HepG2 (cell line): ENCODE data around the gene FANCE. TPM values are rescaled to one million over a fixed set of nuclear protein-coding genes. Genes with fewer than 3 reads are reported as not detected.
A peak's percentile ranks its signal among the peaks of the same experiment; 100 is the strongest.

Experiments used
- ARNT ChIP-seq: fragments of 450-650 bp; IDR thresholded peaks from 2 replicates; pipeline ENCODE4 v1.6.1; 2017
- BRCA1 ChIP-seq: sonication (generic); formaldehyde crosslinking; IDR thresholded peaks from 2 replicates; pipeline ENCODE4 v1.4.0; 2020; ENCODE audit warnings: missing genetic modification reagents
- CREB1 ChIP-seq, 2 experiments: fragments of 450-650 bp in 1 of 2; IDR thresholded peaks; 2 replicates each; pipeline ENCODE4 v1.6.1; 2016 to 2017; ENCODE audit warnings: control low read depth in 1 of 2, mild to moderate bottlenecking in 1 of 2, missing compliant biosample characterization in 1 of 2, missing genetic modification characterization in 1 of 2
- EEA1 ChIP-seq: sonication (generic); formaldehyde crosslinking; IDR thresholded peaks from 2 replicates; pipeline ENCODE4 v1.5.1; 2020; ENCODE audit warnings: mild to moderate bottlenecking, missing genetic modification reagents, borderline replicate concordance
- ETV5 ChIP-seq: IDR thresholded peaks from 2 replicates; pipeline ENCODE4 v1.6.1; 2018; ENCODE audit warnings: missing biosample characterization, missing genetic modification reagents, inconsistent platforms, borderline replicate concordance
- FOXC1 ChIP-seq: sonication (generic); formaldehyde crosslinking; IDR thresholded peaks from 2 replicates; pipeline ENCODE4 v1.8.0; 2022; ENCODE audit warnings: mild to moderate bottlenecking, missing genetic modification reagents, borderline replicate concordance
- HHEX ChIP-seq: IDR thresholded peaks from 2 replicates; pipeline ENCODE4 v1.6.1; 2016; ENCODE audit warnings: control low read depth
- KDM4B ChIP-seq: sonication (generic); formaldehyde crosslinking; IDR thresholded peaks from 2 replicates; pipeline ENCODE4 v1.4.0; 2020; ENCODE audit warnings: missing genetic modification reagents
- KLF9 ChIP-seq: IDR thresholded peaks from 2 replicates; pipeline ENCODE4 v1.6.1; 2016; ENCODE audit warnings: low read depth
- MTA3 ChIP-seq: sonication (generic); formaldehyde crosslinking; IDR thresholded peaks from 2 replicates; pipeline ENCODE4 v1.4.0; 2020; ENCODE audit warnings: missing genetic modification reagents
- NKX3-1 ChIP-seq: sonication (generic); formaldehyde crosslinking; IDR thresholded peaks from 2 replicates; pipeline ENCODE4 v1.5.0; 2020; ENCODE audit warnings: missing genetic modification reagents
- PTBP1 ChIP-seq: fragments of 200-400 bp; formaldehyde crosslinking; IDR thresholded peaks from 2 replicates; pipeline ENCODE4 v1.6.1; 2018; ENCODE audit warnings: low read length, low read depth; ENCODE audit not compliant: poor library complexity, severe bottlenecking
- RBAK ChIP-seq: sonication (generic); formaldehyde crosslinking; IDR thresholded peaks from 2 replicates; pipeline ENCODE4 v1.5.1; 2020; ENCODE audit warnings: mild to moderate bottlenecking, missing genetic modification reagents
- RCOR2 ChIP-seq: IDR thresholded peaks from 2 replicates; pipeline ENCODE4 v1.6.1; 2016; ENCODE audit warnings: missing biosample characterization, missing genetic modification reagents
- SIX4 ChIP-seq: sonication (generic); formaldehyde crosslinking; IDR thresholded peaks from 2 replicates; pipeline ENCODE4 v1.4.0; 2020; ENCODE audit warnings: missing genetic modification reagents
- SOX5 ChIP-seq: IDR thresholded peaks from 2 replicates; pipeline ENCODE4 v1.6.1; 2016; ENCODE audit warnings: borderline replicate concordance
- TBX2 ChIP-seq: sonication (generic); formaldehyde crosslinking; IDR thresholded peaks from 2 replicates; pipeline ENCODE4 v1.5.0; 2020; ENCODE audit warnings: missing genetic modification reagents, mild to moderate bottlenecking, borderline replicate concordance
- ZFP1 ChIP-seq: IDR thresholded peaks from 2 replicates; pipeline ENCODE4 v1.6.1; 2016
- ZNF335 ChIP-seq: sonication (generic); formaldehyde crosslinking; IDR thresholded peaks from 2 replicates; pipeline ENCODE4 v1.4.0; 2020; ENCODE audit warnings: missing genetic modification reagents
- ZNF337 ChIP-seq: sonication (generic); formaldehyde crosslinking; IDR thresholded peaks from 2 replicates; pipeline ENCODE4 v1.5.1; 2020; ENCODE audit warnings: missing genetic modification reagents, low read depth, mild to moderate bottlenecking, borderline replicate concordance
- ZNF879 ChIP-seq: sonication (generic); formaldehyde crosslinking; IDR thresholded peaks from 2 replicates; pipeline ENCODE4 v1.8.1; 2023; ENCODE audit warnings: missing genetic modification reagents
- polyA plus RNA-seq, 8 experiments: library from polyadenylated mRNA; depleted of rRNA in 3 of 8; stranded (reverse) in 7 of 8; unstranded in 1 of 8; fragments of >200 nt; fragmentation: Illumina TruSeq in 4 of 8; extraction: Trizol in 4 of 8; gene quantifications; 2 replicates each; pipeline versions ENCODE4 v1.2.1 to v1.2.3, GENCODE V29; 2011 to 2016; ENCODE audit warnings: low read depth in 4 of 8, missing spikeins in 1 of 8, mixed read lengths in 1 of 8; ENCODE audit not compliant: insufficient read depth in 1 of 8
- total RNA-seq, 5 experiments: library from RNA; depleted of rRNA; stranded (reverse); fragments of >200 nt; fragmentation: Illumina TruSeq; extraction: Trizol; gene quantifications; 2 replicates each; pipeline ENCODE4 v1.2.3, GENCODE V29; 2016; ENCODE audit warnings: low read depth in 1 of 5
- TF ChIP-seq, protein P1 (sequence below): sonication (generic); formaldehyde crosslinking; conservative IDR thresholded peaks from 2 replicates; pipeline ENCODE4 v1.8.0; 2022; ENCODE audit warnings: missing genetic modification reagents
- TF ChIP-seq, protein P2 (sequence below): sonication (generic); formaldehyde crosslinking; IDR thresholded peaks from 2 replicates; pipeline ENCODE4 v1.4.0; 2020; ENCODE audit warnings: mild to moderate bottlenecking, low read depth, missing genetic modification reagents
- TF ChIP-seq, protein P3 (sequence below): sonication (generic); formaldehyde crosslinking; conservative IDR thresholded peaks from 2 replicates; pipeline ENCODE4 v1.4.0; 2020; ENCODE audit warnings: missing genetic modification reagents
- TF ChIP-seq, protein P4 (sequence below): IDR thresholded peaks from 2 replicates; pipeline ENCODE4 v1.6.1; 2016

The FANCE gene
- total and polyA plus RNA-seq, 2 of the 13 experiments (the other 11 are each of a cell fraction or from before 2014, with no cell fraction given): 7.1 to 11.2 TPM

DNA sequence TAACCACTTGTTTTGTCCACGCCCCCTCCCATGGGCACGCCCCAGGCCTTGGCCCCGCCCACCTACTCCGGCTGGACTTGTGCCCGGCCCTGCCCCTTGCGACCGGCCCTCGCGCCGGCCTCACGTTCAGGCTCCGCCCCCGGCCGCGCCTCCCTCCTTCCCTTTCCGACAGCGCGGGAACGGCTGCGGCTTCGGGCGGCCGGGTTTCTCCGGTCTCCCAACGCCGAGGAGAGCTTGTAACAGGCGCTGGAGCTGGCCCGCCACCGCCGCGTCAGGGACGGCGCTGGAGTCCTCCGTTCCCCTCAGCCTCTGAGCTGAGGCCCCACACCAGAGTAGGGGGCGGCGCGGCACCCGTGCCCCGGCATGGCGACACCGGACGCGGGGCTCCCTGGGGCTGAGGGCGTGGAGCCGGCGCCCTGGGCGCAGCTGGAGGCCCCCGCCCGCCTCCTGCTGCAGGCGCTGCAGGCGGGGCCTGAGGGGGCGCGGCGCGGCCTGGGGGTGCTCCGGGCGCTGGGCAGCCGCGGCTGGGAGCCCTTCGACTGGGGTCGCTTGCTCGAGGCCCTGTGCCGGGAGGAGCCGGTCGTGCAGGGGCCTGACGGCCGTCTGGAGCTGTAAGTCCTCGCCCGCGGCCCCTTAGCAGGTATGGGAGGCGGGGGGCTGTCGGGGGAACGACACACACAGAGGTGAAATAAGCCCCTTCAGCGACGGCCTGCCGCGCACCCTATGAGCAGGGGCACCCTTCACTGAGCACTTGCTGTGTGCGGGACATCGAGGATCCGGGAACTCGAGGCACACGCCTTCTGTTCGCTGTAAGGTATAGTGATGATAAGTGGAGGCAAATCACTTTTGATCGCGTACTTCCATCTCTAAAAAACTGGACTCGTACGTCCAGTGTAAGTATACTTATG, at the start of gene FANCE (continued):
- TF ChIP-seq PTBP1 (no peak), ZNF337 (no peak), TBX2 (CRISPR knock-in tag) (peak; percentile 64), RCOR2 (CRISPR knock-in tag) (no peak), ARNT (no peak), KDM4B (CRISPR knock-in tag) (peak; percentile 43; the same call in 1 of the 2 replicates), ZNF879 (CRISPR knock-in tag) (peak; percentile 55; the same call in 1 of the 2 replicates), HHEX (CRISPR knock-in tag) (no peak), RBAK (CRISPR knock-in tag) (no peak), EEA1 (CRISPR knock-in tag) (no peak; the same call in 1 of the 2 replicates), ETV5 (CRISPR knock-in tag) (peak; percentile 59; the same call in 1 of the 2 replicates), KLF9 (CRISPR knock-in tag) (0 out of 2 replicates have a peak, but pooled peaks have one; percentile 64), CREB1 (IDR thresholded peaks at IDR 0.05) (0 out of 2 replicates have a peak, but pooled peaks have one; percentile 8), CREB1 (CRISPR knock-in tag; IDR thresholded peaks at IDR 0.05) (no peak), ZNF335 (peak; percentile 85), SOX5 (CRISPR knock-in tag) (peak; percentile 61), SIX4 (CRISPR knock-in tag) (peak; percentile 24; the same call in 1 of the 2 replicates), FOXC1 (CRISPR knock-in tag) (0 out of 2 replicates have a peak, but pooled peaks have one; percentile 31), BRCA1 (CRISPR knock-in tag) (no peak), ZFP1 (CRISPR knock-in tag) (0 out of 2 replicates have a peak, but pooled peaks have one; percentile 52), NKX3-1 (CRISPR knock-in tag) (peak; percentile 52; the same call in 1 of the 2 replicates), MTA3 (CRISPR knock-in tag) (no peak)
- TF ChIP-seq, protein P1, sequence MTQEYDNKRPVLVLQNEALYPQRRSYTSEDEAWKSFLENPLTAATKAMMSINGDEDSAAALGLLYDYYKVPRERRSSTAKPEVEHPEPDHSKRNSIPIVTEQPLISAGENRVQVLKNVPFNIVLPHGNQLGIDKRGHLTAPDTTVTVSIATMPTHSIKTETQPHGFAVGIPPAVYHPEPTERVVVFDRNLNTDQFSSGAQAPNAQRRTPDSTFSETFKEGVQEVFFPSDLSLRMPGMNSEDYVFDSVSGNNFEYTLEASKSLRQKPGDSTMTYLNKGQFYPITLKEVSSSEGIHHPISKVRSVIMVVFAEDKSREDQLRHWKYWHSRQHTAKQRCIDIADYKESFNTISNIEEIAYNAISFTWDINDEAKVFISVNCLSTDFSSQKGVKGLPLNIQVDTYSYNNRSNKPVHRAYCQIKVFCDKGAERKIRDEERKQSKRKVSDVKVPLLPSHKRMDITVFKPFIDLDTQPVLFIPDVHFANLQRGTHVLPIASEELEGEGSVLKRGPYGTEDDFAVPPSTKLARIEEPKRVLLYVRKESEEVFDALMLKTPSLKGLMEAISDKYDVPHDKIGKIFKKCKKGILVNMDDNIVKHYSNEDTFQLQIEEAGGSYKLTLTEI (CRISPR knock-in tag): no peak
- TF ChIP-seq, protein P2, sequence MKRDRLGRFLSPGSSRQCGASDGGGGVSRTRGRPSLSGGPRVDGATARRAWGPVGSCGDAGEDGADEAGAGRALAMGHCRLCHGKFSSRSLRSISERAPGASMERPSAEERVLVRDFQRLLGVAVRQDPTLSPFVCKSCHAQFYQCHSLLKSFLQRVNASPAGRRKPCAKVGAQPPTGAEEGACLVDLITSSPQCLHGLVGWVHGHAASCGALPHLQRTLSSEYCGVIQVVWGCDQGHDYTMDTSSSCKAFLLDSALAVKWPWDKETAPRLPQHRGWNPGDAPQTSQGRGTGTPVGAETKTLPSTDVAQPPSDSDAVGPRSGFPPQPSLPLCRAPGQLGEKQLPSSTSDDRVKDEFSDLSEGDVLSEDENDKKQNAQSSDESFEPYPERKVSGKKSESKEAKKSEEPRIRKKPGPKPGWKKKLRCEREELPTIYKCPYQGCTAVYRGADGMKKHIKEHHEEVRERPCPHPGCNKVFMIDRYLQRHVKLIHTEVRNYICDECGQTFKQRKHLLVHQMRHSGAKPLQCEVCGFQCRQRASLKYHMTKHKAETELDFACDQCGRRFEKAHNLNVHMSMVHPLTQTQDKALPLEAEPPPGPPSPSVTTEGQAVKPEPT (CRISPR knock-in tag): no peak
- TF ChIP-seq, protein P3, sequence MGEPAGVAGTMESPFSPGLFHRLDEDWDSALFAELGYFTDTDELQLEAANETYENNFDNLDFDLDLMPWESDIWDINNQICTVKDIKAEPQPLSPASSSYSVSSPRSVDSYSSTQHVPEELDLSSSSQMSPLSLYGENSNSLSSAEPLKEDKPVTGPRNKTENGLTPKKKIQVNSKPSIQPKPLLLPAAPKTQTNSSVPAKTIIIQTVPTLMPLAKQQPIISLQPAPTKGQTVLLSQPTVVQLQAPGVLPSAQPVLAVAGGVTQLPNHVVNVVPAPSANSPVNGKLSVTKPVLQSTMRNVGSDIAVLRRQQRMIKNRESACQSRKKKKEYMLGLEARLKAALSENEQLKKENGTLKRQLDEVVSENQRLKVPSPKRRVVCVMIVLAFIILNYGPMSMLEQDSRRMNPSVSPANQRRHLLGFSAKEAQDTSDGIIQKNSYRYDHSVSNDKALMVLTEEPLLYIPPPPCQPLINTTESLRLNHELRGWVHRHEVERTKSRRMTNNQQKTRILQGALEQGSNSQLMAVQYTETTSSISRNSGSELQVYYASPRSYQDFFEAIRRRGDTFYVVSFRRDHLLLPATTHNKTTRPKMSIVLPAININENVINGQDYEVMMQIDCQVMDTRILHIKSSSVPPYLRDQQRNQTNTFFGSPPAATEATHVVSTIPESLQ: no peak
- TF ChIP-seq, protein P4, sequence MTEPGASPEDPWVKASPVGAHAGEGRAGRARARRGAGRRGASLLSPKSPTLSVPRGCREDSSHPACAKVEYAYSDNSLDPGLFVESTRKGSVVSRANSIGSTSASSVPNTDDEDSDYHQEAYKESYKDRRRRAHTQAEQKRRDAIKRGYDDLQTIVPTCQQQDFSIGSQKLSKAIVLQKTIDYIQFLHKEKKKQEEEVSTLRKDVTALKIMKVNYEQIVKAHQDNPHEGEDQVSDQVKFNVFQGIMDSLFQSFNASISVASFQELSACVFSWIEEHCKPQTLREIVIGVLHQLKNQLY (CRISPR knock-in tag): 0 out of 2 replicates have a peak, but pooled peaks have one; percentile 35
